OCI-LY7 (cell line): ENCODE data around the gene PKHD1. TPM values are rescaled to one million over a fixed set of nuclear protein-coding genes. Genes with fewer than 3 reads are reported as not detected.
A peak's percentile ranks its signal among the peaks of the same experiment; 100 is the strongest.

ENCODE experiments used
- BruUV-seq: library from RNA; stranded (reverse); fragments of 400-500 nt; replicated peaks from 2 replicates; lab custom pipeline; 2021; lab: Mats Ljungman, UMichigan
- CTCF ChIA-PET: fragments of 300-600 bp; sonication (Branson Sonifier 250); formaldehyde crosslinking; loops from one replicate; lab custom pipeline; 2022; ENCODE audit warnings: antibody characterized with exemption; ENCODE audit not compliant: unreplicated experiment; lab: Charles Lee
- POLR2A ChIA-PET: fragments of 300-600 bp; sonication (Branson Sonifier 250); formaldehyde crosslinking; loops from one replicate; lab custom pipeline; 2022; ENCODE audit warnings: antibody characterized with exemption; lab: Charles Lee
- DNase-seq: peaks from one replicate; pipeline ENCODE4 v3.0.0-alpha.2; 2015; ENCODE audit warnings: low spot score
- H2AFZ ChIP-seq: fragments of 200-600 bp; sonication (generic), shearing (Covaris generic); 2 replicates; pipeline ENCODE4 v1.6.1; 2014; ENCODE audit warnings: mild to moderate bottlenecking, antibody characterized with exemption, low read length, moderate library complexity
- H3K27ac ChIP-seq: fragments of 200-600 bp; sonication (generic); 2 replicates; pipeline ENCODE4 v1.5.1; 2014; ENCODE audit warnings: mixed run types, low read depth, mild to moderate bottlenecking, moderate library complexity, low read length, inconsistent platforms; ENCODE audit not compliant: poor library complexity, severe bottlenecking
- H3K36me3 ChIP-seq: fragments of 200-600 bp; sonication (generic); 2 replicates; pipeline ENCODE4 v1.6.1; 2014; ENCODE audit warnings: mild to moderate bottlenecking, antibody characterized with exemption, low read length, moderate library complexity, mixed read lengths; ENCODE audit not compliant: insufficient read depth
- H3K4me1 ChIP-seq: fragments of 200-600 bp; sonication (generic); 2 replicates; pipeline ENCODE4 v1.5.1; 2014; ENCODE audit warnings: mild to moderate bottlenecking, low read length; ENCODE audit not compliant: insufficient read depth, poor library complexity, severe bottlenecking
- H3K4me2 ChIP-seq: fragments of 200-600 bp; sonication (generic); 2 replicates; pipeline ENCODE4 v1.6.1; 2014; ENCODE audit warnings: mild to moderate bottlenecking, low read length
- H3K4me3 ChIP-seq: fragments of 200-600 bp; sonication (generic); 2 replicates; pipeline ENCODE4 v1.5.1; 2014; ENCODE audit warnings: mild to moderate bottlenecking, low read depth, low read length; ENCODE audit not compliant: poor library complexity, severe bottlenecking
- H3K79me2 ChIP-seq: fragments of 200-600 bp; sonication (generic); 2 replicates; pipeline ENCODE4 v1.6.1; 2016; ENCODE audit warnings: low read depth, mild to moderate bottlenecking, low read length, moderate library complexity, mixed read lengths; ENCODE audit not compliant: insufficient read depth
- H3K9me2 ChIP-seq: fragments of 200-600 bp; sonication (generic); 2 replicates; pipeline ENCODE4 v1.6.1; 2016; ENCODE audit warnings: mild to moderate bottlenecking, low read length, mixed read lengths; ENCODE audit not compliant: insufficient read depth
- H3K9me3 ChIP-seq: fragments of 200-600 bp; sonication (generic); 2 replicates; pipeline ENCODE4 v1.6.1; 2014; ENCODE audit warnings: mild to moderate bottlenecking, mixed run types, low read length, mixed read lengths
- H4K20me1 ChIP-seq: fragments of 200-600 bp; sonication (generic); 2 replicates; pipeline ENCODE4 v1.6.1; 2014; ENCODE audit warnings: mild to moderate bottlenecking, antibody characterized with exemption, low read length, moderate library complexity, mixed read lengths; ENCODE audit not compliant: insufficient read depth
- EZH2phosphoT487 ChIP-seq: fragments of 200-600 bp; sonication (generic); IDR thresholded peaks from 2 replicates; pipeline ENCODE4 v1.6.1; 2018; ENCODE audit warnings: low read depth, borderline replicate concordance, mild to moderate bottlenecking, mixed run types, antibody characterized with exemption, low read length, moderate library complexity, mixed read lengths
- intact Hi-C: fragments of 100-400 bp; cut with micrococcal nuclease; formaldehyde crosslinking; loops from one replicate; pipeline ENCODE4 v1.10.0; 2022; ENCODE audit not compliant: unreplicated experiment
- total RNA-seq, 2 experiments: library from RNA; depleted of rRNA in 1 of 2; stranded (reverse); fragments of >200 nt in 1 of 2; shearing (Covaris generic) in 1 of 2; gene quantifications; 2 replicates each; pipeline ENCODE4 v1.2.3, GENCODE V29; 2014 to 2022
- TF ChIP-seq, protein P1 (sequence below): fragments of 200-600 bp; sonication (generic); conservative IDR thresholded peaks from 2 replicates; pipeline ENCODE4 v1.5.1; 2014; ENCODE audit warnings: mild to moderate bottlenecking, antibody characterized with exemption, low read length, moderate library complexity, mixed read lengths

PKHD1 gene
- total RNA-seq, 2 experiments from 2014 or later: not detected

DNA sequence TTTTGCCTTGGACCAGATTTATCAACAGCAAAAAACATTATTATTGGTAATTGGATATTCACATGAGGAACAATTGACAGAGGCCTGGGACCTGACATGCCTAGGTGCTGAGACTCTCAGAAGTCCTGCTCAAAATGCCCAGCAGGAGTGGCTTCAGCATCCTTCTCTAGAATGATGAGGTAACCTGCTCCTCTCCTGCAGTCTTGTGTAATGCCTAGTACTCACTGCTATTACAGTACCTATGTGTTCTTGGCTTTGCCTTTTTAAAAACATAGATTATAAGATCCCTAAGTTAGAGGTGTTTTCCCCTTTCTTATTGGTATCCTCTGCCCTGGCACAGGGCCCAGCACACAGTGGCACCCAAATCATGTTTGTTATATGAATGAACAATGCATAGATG is 230.9 kb downstream of the PKHD1 start:
- CTCF ChIA-PET: no interaction called here

DNA sequence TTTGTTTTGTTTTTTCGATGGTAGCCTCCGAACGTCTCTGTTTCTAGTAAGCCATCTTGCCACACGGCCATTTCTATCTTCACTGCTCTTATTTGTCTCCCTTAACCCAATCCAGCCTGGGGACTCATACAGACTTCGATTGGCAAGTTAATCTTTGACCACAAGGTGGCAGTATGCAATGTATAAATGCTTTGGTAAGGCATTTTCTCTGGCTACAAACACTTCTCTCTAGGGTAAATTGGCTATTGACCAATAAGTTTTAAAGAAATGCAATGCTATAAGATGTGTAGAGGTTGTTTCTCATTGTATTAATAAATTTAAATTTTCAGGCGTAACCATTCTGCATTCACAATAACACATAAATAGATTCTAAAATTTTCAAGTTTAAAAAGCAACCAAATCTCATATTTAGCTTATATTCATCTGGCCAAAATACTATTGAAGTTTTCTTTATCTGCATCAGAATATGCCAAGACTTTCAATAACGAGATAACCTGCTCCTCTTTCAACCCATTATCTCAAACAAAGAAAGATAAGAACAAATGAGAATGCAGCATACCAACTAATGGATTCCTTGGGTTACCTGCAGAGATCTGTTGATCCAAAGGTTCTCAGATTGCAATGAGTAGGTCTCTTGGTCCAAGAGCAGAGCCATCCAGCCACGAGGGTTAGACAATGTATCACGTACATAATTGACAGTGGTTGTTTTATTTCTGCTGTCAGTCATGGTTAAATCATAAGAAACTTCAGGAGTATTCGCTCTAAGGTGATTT is 231.9 kb downstream of the PKHD1 start:
- no peaks in the 10 kb centered on the region for H3K9me3 ChIP-seq
- H3K9me2 ChIP-seq: no peaks in the 10 kb centered on the region
- no peaks in the 10 kb centered on the region for H4K20me1 ChIP-seq
- no peak overlapping the region for H2AFZ ChIP-seq
- no peaks in the 10 kb centered on the region for H3K36me3 ChIP-seq
- peak; percentile 79 for DNase-seq
- no peak overlapping the region for H3K4me2 ChIP-seq
- no peaks in the 10 kb centered on the region for H3K79me2 ChIP-seq
- intact Hi-C loops: loop anchor here (1.0 to 10.0 kb wide), 3 partner anchors 99 to 1041 kb away; partner anchors contain the start of gene TFAP2B
- H3K27ac ChIP-seq: no peak overlapping the region
- H3K4me1 ChIP-seq: no peaks in the 10 kb centered on the region
- H3K4me3 ChIP-seq: no peak overlapping the region
- BruUV-seq: no TSS peak
- ChIA-PET CTCF (interaction anchor here (0.9 kb wide), 1 partner anchor 202 kb away, joined by 4 read pairs; no protein-coding TSS in a partner anchor), POLR2A (no interaction called here)
- no peak for TF ChIP-seq EZH2phosphoT487
- TF ChIP-seq, protein P1, sequence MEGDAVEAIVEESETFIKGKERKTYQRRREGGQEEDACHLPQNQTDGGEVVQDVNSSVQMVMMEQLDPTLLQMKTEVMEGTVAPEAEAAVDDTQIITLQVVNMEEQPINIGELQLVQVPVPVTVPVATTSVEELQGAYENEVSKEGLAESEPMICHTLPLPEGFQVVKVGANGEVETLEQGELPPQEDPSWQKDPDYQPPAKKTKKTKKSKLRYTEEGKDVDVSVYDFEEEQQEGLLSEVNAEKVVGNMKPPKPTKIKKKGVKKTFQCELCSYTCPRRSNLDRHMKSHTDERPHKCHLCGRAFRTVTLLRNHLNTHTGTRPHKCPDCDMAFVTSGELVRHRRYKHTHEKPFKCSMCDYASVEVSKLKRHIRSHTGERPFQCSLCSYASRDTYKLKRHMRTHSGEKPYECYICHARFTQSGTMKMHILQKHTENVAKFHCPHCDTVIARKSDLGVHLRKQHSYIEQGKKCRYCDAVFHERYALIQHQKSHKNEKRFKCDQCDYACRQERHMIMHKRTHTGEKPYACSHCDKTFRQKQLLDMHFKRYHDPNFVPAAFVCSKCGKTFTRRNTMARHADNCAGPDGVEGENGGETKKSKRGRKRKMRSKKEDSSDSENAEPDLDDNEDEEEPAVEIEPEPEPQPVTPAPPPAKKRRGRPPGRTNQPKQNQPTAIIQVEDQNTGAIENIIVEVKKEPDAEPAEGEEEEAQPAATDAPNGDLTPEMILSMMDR: peak; percentile 95

More for the DNA sequence above, 230.9 kb downstream of the PKHD1 start:
- no peak for DNase-seq
- Histone ChIP-seq H2AFZ (no peak overlapping the region), H3K4me3 (no peak overlapping the region), H3K9me3 (no peaks in the 10 kb centered on the region), H3K4me1 (no peaks in the 10 kb centered on the region), H4K20me1 (no peaks in the 10 kb centered on the region), H3K36me3 (no peaks in the 10 kb centered on the region), H3K9me2 (no peaks in the 10 kb centered on the region), H3K4me2 (no peak overlapping the region), H3K27ac (no peak overlapping the region), H3K79me2 (no peaks in the 10 kb centered on the region)
- no peak for TF ChIP-seq EZH2phosphoT487
- TF ChIP-seq, protein P1: no peak
- BruUV-seq: no TSS peak
- POLR2A ChIA-PET: no interaction called here
- intact Hi-C loops: loop anchor here (10.0 kb wide), 2 partner anchors 98 to 1042 kb away; partner anchors contain the start of gene TFAP2B

DNA sequence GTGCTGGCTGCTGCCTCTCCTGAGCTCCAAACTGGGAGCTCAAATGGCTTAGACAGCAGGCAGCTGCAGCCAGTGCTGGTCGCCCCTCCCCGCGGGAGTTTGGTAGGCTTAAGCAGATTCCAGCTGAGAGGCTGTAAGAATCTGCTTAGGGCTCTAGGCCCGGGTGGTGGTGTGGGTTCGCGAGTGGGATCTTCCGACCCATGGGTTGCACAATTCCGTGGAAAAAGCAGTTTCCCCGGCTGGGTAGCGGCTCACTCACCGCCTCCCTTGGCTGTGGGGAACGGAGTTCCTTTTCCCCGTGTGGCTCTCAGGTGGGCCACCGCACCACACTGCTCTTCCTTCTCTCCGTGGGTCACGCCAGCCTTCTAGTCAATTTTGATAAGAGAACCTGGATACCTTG is 232.5 kb downstream of the PKHD1 start:
- intact Hi-C loops: loop anchor here (1.0 to 10.0 kb wide), 3 partner anchors 100 to 1040 kb away; partner anchors contain the start of gene TFAP2B
- no peaks in the 10 kb centered on the region for H3K9me2 ChIP-seq

More for the DNA sequence above, 232.5 kb downstream of the PKHD1 start:
- no peak for TF ChIP-seq EZH2phosphoT487
- TF ChIP-seq, protein P1: no peak
- H3K4me2 ChIP-seq: no peak overlapping the region
- no peaks in the 10 kb centered on the region for H3K36me3 ChIP-seq
- ChIA-PET POLR2A (no interaction called here), CTCF (interaction anchor here (0.9 kb wide), 1 partner anchor 202 kb away, joined by 4 read pairs; no protein-coding TSS in a partner anchor)
- no peaks in the 10 kb centered on the region for H3K4me1 ChIP-seq
- no peaks in the 10 kb centered on the region for H3K9me3 ChIP-seq
- no peak overlapping the region for H3K4me3 ChIP-seq
- no peaks in the 10 kb centered on the region for H4K20me1 ChIP-seq
- BruUV-seq: no TSS peak
- DNase-seq: no peak
- no peak overlapping the region for H2AFZ ChIP-seq
- no peak overlapping the region for H3K27ac ChIP-seq
- no peaks in the 10 kb centered on the region for H3K79me2 ChIP-seq
